HG03565 (cell line): ENCODE measurements around the gene CMBL.
A peak's percentile ranks its signal among the peaks of the same experiment; 100 is the strongest.
"Not testable (repeated sequence)": the region's sequence is repeated elsewhere in the genome, so short reads cannot be mapped to it uniquely, and the experiment has no call there.

Source experiments
- ATAC-seq: cut with Tn5 transposase; IDR thresholded peaks from one replicate; pipeline ENCODE4 v1.9.1; 2021; ENCODE audit warnings: mild to moderate bottlenecking, moderate library complexity; ENCODE audit not compliant: unreplicated experiment

CMBL gene

DNA sequence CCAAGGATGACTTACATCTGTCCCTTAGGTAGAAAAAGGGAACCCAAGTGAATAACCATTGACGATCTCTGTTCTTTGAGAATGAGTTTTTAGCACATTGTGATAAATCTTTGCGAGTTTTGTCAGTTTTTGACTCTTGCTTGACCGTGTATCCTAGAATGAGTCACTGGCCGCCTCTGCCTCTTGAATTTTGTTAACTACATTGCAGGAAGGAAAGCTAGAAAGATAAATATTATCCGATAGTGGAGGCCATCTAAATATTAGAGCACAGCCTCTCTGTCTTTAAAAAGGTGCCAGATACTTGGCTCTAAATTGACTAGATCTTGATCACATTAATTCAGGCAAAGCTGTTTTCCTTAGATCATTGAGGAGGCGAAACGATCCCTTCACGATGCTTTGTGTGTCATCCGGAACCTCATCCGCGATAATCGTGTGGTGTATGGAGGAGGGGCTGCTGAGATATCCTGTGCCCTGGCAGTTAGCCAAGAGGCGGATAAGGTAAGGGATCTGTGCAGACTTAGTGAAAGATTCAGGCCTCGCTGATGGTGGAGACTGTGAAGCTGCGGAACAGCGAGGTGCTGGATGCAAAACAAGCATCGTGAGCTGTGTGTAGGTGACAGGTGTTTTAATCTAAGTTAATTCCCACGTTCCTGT, 45.5 kb downstream of the CMBL start:
- ATAC-seq, result no peak

DNA sequence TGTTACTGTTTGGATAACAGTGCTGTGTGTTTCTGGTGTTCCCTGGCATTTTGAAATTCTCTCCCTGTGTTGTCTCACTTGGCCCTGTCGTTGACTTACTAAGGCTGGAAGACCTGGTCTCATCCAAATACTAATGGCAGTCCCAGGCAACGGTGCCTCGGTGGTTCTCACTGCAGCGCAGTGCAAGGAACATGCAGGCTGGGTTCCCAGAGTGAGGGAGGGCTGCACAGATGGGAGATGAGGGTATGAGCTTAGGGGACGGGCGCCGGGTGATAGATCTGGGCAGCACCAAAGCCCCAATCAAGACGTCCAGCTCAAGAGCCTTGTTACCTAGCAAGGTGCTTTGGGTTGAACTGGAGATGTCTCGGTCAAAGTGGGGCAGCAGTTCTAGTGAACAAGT, 46.6 kb downstream of the CMBL start:
- ATAC-seq, result no peak

DNA sequence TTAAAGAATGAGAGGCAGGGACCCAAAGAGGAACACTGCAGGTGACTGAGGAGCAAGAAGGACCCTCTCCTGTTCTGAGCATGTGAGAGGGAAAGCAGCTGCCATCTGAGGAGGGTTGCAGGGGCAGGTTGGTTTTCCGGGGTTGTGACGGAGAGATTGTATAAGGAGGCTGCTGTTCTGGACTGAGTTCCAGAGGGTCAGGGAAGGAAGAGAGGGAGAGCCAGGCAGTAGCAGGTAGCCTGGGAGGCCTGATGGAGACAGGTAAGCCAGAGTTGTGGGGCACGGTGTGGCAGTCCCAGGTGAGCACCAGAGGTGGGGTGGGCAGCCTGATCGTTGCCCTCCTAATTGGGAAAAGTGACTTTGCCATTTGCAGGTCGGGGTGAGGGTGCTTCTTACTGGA, 47.8 kb downstream of the CMBL start:
- ATAC-seq, result no peak

DNA sequence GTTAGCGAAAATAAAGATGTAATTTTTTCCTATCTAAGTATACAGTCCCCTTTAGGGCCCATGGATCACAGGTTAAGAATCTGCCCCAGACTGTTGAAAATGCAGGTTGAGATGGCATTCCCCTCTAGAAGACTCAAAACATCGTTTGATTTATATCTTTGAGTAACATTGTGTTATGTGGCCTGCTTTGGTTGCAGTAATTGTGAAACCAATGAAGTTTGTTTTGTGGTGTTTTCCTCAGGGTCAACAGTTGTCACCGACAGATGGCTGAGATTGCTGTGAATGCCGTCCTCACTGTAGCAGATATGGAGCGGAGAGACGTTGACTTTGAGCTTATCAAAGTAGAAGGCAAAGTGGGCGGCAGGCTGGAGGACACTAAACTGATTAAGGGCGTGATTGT, 49.8 kb downstream of the CMBL start:
- no peak for ATAC-seq

DNA sequence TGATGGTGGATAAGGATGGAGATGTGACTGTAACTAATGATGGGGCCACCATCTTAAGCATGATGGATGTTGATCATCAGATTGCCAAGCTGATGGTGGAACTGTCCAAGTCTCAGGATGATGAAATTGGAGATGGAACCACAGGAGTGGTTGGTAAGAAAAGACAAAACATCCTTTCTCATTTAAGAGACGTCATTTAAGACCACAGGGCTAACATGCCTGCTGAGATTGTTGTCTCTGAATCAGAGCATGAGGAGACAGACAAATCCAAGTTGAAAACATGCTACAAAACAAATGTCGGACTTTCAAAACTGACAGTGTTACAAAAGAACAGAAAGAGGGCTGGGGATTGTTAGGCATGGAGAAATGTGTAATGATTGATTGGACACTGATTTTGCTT, 53.0 kb downstream of the CMBL start:
- no peak for ATAC-seq

DNA sequence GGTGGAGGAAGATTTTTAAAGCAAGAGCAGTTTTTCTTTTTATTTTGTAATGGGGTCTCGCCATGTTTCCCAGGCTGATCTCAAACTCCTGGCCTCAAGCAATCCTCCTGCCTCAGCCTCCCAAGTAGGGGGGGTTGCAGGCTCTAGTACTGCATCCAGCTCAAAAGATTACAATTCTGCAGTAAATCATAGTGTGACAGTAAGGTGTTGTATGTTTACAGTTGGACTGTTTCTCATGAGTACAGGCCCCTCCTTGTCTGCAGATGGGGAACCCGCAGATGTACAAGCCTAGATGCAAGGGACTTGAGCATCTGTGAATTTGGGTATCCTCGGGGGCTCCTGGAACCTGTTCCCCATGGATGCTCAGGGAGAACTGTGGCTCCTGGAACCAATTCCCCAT, 54.3 kb downstream of the CMBL start:
- ATAC-seq, result no peak

DNA sequence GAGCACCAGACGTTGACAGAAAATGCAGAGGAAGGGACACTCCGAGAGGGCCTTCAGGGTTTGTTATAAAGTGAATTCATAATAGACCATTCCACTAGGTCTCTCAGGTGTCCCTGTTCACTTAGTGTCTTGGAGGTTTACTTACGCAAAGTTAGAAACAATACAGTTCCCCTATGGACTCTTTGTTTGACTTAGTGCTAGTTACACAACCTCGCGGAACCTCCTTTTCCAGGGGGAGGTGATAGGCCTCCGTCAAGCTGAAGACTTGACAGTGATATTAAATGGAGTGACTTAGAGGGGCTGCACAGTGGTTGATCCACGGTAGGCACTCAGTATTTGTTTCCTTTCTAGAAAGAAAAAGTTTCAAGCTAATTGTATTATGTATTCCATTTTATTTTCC, 56.3 kb downstream of the CMBL start:
- no peak for ATAC-seq

DNA sequence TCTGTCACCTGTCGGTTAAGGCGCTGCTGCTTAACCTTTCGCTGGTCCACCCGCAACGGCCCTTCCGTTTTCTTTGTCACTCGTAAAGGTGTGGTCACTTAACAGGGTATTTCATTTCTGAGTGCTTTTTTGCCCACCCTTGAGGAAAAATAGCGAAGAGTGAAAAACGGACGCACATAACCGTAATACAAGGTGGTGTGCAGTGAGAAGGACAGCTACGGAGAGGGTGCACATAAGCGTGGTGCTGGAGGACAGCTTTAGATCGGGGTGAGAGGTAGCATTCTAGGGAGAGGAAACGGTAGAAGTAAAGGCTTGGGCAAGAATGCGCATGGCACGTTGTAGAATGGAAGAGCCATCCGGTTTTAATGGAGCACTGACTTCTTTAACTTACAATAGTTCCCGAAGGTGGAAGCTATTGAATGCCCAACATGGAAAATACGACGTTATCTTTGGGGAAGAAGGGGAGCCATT, 56.9 kb downstream of the CMBL start:
- no peak for ATAC-seq

DNA sequence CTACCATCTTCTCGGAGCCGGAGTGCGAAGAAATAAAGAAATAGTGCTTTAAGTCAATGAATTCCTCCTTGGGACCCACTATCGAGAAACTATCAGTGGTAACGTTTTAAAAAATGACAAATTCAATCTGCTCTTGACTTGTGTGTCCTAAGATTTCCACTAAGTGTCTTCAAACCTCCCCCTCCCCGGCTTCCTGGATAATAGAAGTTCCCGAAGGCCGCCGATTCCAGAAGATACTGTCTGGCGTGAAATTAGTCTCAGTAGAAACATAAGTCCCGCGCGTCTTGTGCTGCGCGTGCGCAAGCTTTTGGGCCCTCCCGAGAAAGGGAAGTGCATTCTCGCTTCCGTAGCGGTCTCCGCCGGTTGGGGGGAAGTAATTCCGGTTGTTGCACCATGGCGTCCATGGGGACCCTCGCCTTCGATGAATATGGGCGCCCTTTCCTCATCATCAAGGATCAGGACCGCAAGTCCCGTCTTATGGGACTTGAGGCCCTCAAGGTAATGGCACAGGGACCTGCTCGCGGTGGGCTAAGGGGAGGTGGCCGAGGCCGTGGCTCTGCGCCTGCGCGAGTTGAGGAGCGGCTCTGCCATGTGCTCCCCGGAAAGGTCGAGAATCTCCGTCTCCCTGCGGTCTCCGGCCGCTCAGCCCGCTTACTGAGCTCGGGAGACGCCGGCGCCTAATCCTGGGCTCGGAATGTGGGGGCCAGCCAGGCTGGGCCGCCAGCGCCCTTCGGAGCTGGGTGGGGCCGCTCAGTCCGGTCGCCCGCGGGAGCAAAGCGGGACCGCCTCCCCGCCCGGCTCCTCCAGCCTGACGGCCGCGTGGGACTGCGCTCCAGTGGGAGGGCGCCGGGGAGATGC, 57.5 kb downstream of the CMBL start, which contains the start of gene CCT5:
Gene CCT5 (plus strand): TSS at position 333 of the 858 bp plus-strand sequence. CDS start 61 bp downstream, at position 394.
- ATAC-seq, result peak; percentile 84

DNA sequence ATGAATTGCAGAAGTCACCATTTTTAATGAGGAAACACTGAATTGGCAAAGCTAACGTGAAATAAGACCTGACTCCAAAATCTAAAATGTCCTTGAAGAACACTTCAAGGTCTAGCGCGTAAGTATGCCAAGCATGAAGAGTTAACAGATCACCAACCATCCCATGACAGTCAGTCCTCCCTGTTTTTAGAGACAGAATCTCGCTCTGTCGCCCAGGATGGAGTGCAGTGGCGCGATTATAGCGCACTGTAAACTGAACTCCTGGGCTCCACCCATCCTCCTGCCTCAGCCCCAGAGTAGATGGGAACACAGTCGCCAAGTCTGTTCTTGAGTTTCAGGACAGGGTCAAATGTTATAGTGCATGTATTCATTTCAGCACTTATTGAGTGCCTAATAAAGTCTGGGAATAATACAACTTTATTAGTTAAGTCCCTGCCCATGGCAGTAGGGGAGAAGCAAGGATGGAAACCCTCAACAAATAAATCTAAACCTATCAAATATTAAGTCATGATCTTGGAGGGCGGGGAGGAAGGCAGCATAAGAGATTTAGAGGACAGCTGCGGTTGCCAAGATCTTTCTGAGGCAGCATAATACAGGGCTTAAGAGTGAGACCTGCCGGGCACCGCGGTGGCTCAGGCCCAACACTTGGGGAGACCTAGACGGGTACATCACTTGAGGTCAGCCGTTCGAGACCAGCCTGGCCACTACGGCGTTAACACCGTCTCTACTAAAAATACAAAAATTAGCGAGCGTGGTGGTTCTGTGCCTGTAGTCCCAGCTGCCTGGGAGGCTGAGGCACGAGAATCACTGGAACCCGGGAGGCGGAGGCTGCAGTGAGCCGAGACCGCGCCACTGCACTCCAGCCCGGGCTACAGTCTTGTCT, 59.1 kb downstream of the CMBL start:
- no peak for ATAC-seq

DNA sequence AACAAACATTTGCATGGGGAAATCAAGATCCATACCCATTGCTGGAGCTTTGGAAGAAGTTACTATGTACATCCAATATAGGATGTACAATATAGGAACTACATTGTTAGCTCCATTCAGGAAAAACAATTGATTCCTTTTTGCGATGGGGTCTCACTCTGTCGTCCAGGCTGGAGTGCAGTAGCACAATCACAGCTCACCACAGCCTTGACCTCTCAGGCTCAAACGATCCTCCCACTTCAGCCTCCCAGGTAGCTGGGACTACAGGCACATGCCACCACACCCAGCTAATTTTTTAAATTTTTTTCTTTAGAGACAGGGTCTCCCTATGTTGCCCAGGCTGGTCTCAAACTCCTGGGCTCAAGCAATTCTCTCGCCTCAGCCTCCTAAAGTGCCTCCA, 60.5 kb downstream of the CMBL start:
- not testable (repeated sequence) for ATAC-seq

DNA sequence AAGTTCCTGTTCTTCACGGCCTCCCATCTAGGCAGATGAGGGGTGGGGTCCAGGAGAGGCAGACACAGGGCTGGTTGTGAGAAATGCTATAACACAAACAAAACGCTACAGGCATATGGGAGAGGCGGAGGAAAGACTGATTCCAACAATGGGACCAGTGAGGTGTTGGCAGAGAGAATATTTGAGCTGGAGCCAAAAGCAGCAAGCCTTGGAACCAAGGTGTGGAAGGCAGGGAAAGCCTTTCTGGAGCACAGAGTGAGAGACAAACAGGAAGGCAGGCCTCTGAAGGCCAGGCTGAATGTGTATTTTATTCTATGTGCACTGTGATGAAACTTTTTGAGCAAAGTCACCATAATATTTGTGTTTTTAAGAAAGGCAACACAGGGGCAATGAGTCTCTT, 60.9 kb downstream of the CMBL start:
- no peak for ATAC-seq

DNA sequence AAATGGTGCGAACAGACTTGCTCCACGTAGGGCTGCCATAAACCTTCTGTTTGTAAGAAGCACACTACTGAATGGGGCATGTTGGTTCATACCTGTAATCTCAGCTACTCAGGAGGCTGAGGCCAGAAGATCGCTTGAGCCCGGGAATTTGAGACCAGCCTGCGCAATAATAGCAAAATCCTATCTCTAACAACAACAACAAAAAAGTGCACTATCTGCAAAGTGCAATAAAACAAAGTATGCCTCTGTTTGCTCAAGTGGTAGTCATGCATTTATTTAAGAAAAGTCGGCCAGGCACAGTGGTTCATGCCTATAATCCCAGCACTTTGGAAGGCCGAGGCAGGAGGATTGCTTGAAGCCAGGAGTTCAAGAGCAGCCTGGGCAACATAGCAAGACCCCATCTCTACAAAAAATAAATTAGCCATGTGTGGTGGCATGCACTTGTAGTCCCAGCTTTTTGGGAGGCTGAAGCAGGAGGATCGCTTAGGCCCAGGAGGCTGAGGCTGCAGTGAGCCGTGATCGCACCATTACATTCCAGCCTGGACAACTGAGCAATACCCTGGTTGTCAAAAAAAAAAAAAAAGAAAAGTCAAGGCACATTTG, 63.3 kb downstream of the CMBL start:
- no peak for ATAC-seq

DNA sequence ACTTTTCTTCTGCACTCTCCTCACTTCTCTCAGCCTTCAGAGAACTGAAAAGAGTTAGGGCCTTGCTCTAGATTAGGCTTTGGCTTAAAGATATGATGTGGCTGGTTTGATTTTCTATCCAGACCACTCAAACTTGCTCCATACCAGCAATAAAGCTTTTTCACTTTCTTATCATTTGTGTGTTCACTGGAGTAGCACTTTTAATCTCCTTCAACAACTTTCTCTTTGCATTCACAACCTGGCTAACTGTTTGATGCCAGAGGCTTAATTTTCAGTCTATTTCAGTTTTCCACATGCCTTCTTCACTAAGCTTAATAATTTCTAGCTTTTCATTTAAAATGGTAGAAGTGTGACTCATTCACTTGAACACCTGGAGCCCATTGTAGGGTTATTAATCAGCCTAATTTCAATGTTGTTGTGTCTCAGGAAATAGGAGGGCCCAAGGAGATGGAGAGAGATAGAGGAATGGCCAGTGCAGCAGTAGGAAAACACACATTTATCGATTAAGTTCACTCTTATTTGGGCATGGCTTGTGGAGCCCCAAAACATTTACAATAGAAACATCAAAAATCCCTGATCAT, 64.0 kb downstream of the CMBL start:
- no peak for ATAC-seq

DNA sequence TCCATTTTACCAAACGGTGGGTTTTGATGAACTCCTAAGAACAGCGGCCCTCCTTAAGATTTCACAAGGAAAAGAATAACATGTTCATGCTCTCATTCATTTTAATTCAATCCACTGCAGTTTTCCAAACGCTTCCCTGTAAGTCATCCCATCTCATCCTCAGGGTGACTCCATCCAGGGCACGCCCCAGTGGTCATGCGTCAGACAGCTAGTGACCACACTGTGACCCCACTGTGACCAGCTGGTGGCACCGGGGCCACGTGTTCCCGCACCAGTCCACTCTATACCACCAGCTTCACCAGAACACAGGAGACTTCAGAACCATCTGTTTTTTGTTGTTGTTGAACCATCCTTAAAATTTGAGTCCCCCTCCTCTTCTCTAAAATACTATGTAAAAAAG, 72.4 kb downstream of the CMBL start:
- ATAC-seq, result no peak

DNA sequence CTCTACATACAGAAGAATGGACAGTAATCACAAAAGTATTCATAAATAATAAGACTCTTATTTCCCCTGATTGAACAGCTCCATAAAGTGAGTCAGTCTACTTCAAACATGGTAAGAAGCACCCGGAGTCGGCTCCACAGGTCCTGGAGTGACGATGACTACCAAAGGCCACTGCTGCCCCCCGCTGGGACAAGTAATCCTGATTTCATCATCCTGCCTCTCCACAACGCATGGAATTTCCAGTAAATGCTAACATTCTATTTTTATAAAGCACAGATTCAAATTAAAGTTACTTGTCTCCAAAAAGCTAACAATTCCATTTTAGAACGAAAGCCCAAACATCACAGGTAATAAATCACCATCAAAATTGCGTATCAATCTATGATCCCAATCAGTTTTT, 74.2 kb downstream of the CMBL start:
- no peak for ATAC-seq

DNA sequence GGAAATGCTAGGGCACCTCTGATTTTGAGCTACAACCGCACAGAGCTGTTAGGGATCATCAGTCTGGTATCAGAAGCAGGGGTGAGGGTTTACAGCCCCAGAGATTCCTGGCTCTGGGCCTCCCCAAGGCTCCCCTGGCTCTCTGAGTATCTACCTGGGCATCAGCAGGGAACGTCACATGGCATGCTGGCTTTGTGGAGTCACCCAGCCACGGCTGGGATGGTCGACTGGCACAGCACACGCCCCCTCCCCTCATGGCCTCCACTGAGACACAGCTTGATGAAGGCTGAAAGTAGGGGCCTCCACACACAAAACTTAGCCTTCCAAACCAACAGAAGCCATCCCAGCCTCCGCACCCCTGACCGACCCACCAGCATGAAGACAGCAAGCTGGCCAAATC, 74.7 kb downstream of the CMBL start:
- ATAC-seq, result no peak

DNA sequence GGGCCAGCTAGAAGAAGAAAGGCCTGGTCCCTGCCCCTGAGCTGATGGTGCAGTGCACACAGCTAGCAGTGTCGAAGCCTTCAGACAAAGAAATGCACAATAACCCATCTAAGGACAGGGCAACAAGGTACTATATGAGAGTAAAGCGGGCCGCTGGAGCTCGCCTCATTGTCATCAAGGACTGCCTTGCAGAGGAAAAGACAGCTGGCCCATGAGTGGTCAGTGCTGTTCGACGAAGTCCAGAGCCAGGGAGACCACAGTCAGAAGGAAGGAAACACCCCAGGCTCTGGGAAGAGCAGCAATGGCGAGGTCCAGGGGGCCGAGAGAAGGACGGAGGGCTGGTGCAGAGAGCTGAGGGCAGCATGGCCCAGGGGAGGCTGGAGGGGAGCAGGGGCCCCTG, 75.3 kb downstream of the CMBL start:
- ATAC-seq, result no peak

DNA sequence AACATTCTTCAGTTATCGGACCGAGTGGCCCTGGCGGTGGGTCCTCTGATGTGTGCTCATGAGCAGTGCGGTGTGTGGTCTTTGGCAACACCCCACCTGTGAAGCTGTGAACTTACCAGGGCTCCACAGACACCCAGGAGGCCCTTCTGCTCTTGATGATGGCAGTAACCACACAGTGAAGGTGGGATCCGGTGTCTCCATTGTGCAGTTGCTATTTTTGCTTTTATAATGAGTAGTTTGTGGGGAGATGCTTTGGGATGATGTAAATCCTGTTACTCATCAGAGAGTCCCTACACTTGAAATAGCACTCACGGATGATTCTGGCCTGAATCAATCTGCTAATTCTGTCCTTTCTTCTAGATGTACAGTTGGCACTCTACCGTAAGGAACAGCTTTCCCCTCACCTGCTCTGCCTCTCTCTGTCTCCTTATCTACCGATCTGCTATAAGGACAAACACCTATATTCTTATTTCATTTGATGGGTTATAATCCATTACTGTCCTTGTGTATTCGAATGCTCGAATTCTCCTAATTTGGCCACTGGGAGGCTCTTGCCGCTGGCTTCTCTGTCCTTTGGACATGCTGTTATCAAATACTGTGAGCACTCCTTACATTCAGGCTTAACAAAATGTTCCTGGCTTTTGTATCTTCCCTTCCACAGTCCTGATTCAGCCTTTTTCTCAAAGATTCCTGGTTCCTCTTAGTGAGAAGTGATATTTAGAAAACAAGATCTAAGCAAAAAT, 78.2 kb downstream of the CMBL start:
- no peak for ATAC-seq

DNA sequence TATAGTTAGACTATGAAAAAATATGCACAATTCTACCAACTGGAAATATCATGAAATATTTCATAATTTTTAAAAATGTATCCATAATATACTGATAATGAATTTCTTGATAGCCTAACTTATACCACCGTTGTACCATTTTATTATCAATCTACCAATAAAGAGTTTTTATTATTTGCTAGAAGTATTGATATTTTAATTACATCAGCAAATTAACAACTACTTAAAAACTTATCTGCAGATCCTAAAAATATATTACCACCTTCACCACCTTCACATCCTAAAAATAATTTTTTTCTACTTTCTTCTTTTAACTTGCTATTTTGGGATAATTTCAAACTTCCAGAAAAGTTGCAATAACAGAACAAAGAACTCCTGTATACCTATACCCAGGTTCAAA, 79.4 kb downstream of the CMBL start:
- ATAC-seq, result no peak
